ENCODE measurements around the gene CYP46A1.

Gene CYP46A1

DNA sequence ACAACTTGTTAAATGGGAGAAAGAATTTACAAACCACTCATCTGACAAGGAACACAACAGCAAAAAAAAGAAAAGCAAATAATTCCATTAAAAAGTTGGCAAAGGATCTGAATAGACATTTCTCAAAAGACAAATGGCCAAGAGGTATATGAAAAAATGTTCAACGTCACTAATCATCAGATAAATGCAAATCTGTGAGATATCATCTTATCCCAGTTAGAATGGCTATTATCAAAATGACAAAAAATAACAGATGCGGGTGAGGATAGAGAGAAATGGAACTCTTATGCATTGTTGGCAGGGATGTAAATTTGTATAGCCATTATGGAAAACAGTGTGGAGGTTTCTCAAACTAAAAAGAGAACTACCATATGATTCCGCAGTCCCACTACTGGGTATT lies 29.9 kb downstream of the CYP46A1 start:
- Histone ChIP-seq H3F3A (ENCODE audit: insufficient read depth) (no peaks in the 10 kb centered on the region), H3K27ac (ENCODE audit: low read depth, low read length) (no peak overlapping the region), H3K9me2 (replicated peaks; ENCODE audit: insufficient read depth, low read length) (no peaks in the 10 kb centered on the region), H3K9me3 (ENCODE audit: insufficient read depth, low read length) (no peaks in the 10 kb centered on the region), H3K79me2 (ENCODE audit: insufficient read depth, low read length) (no peaks in the 10 kb centered on the region), H3K27me3 (ENCODE audit: low read length) (no peaks in the 10 kb centered on the region; the same call in 1 of the 2 replicates), H3K9ac (ENCODE audit: low read length) (no peak overlapping the region), H3K36me3 (ENCODE audit: low read length) (no peaks in the 10 kb centered on the region), H3K4me3 (ENCODE audit: insufficient read depth, low read length, poor library complexity, severe bottlenecking) (no peak overlapping the region), H2AFZ (ENCODE audit: low read depth, low read length, severe bottlenecking) (no peak overlapping the region), H3K4me2 (ENCODE audit: low read depth, low read length, poor library complexity, severe bottlenecking) (no peak overlapping the region), H4K20me1 (ENCODE audit: low read depth, low read length) (no peaks in the 10 kb centered on the region)
- TF ChIP-seq EZH2phosphoT487 (conservative IDR thresholded peaks at IDR 0.05; ENCODE audit: low read length) = no peak
- TF ChIP-seq, protein P1, sequence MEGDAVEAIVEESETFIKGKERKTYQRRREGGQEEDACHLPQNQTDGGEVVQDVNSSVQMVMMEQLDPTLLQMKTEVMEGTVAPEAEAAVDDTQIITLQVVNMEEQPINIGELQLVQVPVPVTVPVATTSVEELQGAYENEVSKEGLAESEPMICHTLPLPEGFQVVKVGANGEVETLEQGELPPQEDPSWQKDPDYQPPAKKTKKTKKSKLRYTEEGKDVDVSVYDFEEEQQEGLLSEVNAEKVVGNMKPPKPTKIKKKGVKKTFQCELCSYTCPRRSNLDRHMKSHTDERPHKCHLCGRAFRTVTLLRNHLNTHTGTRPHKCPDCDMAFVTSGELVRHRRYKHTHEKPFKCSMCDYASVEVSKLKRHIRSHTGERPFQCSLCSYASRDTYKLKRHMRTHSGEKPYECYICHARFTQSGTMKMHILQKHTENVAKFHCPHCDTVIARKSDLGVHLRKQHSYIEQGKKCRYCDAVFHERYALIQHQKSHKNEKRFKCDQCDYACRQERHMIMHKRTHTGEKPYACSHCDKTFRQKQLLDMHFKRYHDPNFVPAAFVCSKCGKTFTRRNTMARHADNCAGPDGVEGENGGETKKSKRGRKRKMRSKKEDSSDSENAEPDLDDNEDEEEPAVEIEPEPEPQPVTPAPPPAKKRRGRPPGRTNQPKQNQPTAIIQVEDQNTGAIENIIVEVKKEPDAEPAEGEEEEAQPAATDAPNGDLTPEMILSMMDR (IDR thresholded peaks at IDR 0.05; ENCODE audit: insufficient read depth, low read length, poor library complexity, severe bottlenecking) = no peak

DNA sequence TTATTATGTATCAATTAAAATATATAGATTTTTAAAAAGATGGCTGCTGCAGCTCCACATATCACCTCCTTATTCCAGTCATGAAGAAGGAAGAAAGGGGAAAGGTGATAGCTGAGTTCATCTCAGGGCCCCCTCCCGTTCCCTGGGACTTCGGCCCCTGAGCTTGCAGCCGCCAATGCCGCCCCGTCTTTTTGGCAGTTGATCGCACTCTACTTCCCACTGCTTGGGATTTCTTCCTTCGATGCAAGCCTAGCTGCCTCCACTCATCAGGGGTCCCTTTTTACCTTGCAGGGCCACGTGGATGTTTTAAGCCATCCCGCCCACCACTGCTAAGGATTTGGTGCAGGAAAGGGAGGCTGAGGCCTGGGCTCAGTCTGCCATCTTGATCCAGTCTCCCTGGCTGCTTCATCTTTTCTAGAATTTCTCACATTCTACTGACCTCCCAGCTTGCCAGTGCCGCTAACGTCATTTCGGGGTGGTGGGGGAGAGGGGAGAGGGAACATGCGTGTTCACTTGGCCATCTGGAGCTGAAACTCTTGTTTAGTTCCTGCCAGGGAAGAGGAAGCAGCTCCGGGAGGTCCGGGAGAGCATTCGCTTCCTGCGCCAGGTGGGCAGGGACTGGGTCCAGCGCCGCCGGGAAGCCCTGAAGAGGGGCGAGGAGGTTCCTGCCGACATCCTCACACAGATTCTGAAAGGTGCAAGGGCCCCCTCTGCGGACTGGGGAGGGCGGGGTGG lies 31.3 kb downstream of the CYP46A1 start:
- no peaks in the 10 kb centered on the region; the same call in 1 of the 2 replicates for H3K27me3 ChIP-seq (ENCODE audit: low read length)
- no peaks in the 10 kb centered on the region for H4K20me1 ChIP-seq (ENCODE audit: low read depth, low read length)
- TF ChIP-seq, protein P1 (IDR thresholded peaks at IDR 0.05; ENCODE audit: insufficient read depth, low read length, poor library complexity, severe bottlenecking) = no peak
- TF ChIP-seq EZH2phosphoT487 (conservative IDR thresholded peaks at IDR 0.05; ENCODE audit: low read length) = no peak
- no peak overlapping the region for H3K9ac ChIP-seq (ENCODE audit: low read length)
- H3F3A ChIP-seq (ENCODE audit: insufficient read depth) = no peaks in the 10 kb centered on the region
- H3K4me2 ChIP-seq (ENCODE audit: low read depth, low read length, poor library complexity, severe bottlenecking) = no peak overlapping the region
- no peaks in the 10 kb centered on the region for H3K9me2 ChIP-seq (replicated peaks; ENCODE audit: insufficient read depth, low read length)
- H3K9me3 ChIP-seq (ENCODE audit: insufficient read depth, low read length) = no peaks in the 10 kb centered on the region
- H3K79me2 ChIP-seq (ENCODE audit: insufficient read depth, low read length) = no peaks in the 10 kb centered on the region
- H3K36me3 ChIP-seq (ENCODE audit: low read length) = no peaks in the 10 kb centered on the region
- no peak overlapping the region for H2AFZ ChIP-seq (ENCODE audit: low read depth, low read length, severe bottlenecking)
- H3K27ac ChIP-seq (ENCODE audit: low read depth, low read length) = no peak overlapping the region
- H3K4me3 ChIP-seq (ENCODE audit: insufficient read depth, low read length, poor library complexity, severe bottlenecking) = no peak overlapping the region

DNA sequence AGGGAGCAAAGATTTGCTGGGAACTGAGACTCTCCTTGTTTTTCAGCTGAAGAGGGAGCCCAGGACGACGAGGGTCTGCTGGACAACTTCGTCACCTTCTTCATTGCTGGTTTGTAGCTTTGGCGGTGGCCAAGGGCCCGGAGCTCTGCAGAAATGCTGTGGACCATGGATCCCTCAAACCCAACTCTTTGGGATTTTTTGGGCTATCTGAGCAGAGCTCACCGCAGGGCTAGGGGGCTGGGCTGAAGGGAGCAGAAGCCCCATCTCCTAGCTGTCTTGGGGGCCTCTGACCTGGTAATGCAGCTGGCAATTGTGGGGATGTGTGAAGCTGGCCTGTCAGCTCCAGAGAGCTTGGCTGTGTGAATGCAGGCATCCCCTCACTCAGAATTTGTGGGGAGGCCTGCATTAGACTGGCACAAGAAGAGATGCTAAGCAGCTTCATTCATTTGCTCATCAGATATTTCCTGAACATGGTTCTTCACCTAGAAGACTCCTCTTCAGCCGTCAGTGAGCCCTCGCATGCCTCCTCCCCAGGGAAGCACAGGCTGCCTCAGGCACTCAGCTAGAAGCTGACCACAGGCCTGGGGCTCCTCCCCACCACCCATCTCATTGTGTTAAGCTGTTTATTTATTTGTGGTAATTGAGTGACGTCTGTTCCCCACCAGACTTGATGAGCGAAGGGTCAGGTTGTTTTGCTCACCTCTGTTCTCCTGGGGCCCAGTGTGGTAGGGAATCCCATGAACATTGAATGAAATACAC lies 32.2 kb downstream of the CYP46A1 start:
- no peak overlapping the region for H3K4me2 ChIP-seq (ENCODE audit: low read depth, low read length, poor library complexity, severe bottlenecking)
- H2AFZ ChIP-seq (ENCODE audit: low read depth, low read length, severe bottlenecking) = no peak overlapping the region
- TF ChIP-seq, protein P1 (IDR thresholded peaks at IDR 0.05; ENCODE audit: insufficient read depth, low read length, poor library complexity, severe bottlenecking) = no peak
- no peak for TF ChIP-seq EZH2phosphoT487 (conservative IDR thresholded peaks at IDR 0.05; ENCODE audit: low read length)
- no peaks in the 10 kb centered on the region for H4K20me1 ChIP-seq (ENCODE audit: low read depth, low read length)
- H3F3A ChIP-seq (ENCODE audit: insufficient read depth) = no peaks in the 10 kb centered on the region
- no peaks in the 10 kb centered on the region; the same call in 1 of the 2 replicates for H3K27me3 ChIP-seq (ENCODE audit: low read length)
- H3K36me3 ChIP-seq (ENCODE audit: low read length) = no peaks in the 10 kb centered on the region
- H3K9me3 ChIP-seq (ENCODE audit: insufficient read depth, low read length) = no peaks in the 10 kb centered on the region
- H3K9ac ChIP-seq (ENCODE audit: low read length) = no peak overlapping the region
- H3K79me2 ChIP-seq (ENCODE audit: insufficient read depth, low read length) = no peaks in the 10 kb centered on the region
- no peak overlapping the region for H3K4me3 ChIP-seq (ENCODE audit: insufficient read depth, low read length, poor library complexity, severe bottlenecking)
- H3K27ac ChIP-seq (ENCODE audit: low read depth, low read length) = no peak overlapping the region
- H3K9me2 ChIP-seq (replicated peaks; ENCODE audit: insufficient read depth, low read length) = no peaks in the 10 kb centered on the region

All from SU-DHL-6 (cell line).